SK-N-SH treated with all-trans-retinoic acid at 6 μM for 48 hours (cell line): Measurements from ENCODE around the gene EIF1B.

Experiments
- ATAC-seq: fragments of 200-7000 bp; cut with Tn5 transposase; 3 replicates; pipeline ENCODE4 v1.9.1; 2020; ENCODE audit warnings: mild to moderate bottlenecking, moderate library complexity
- ARNTL ChIP-seq: fragments of 450-650 bp; formaldehyde crosslinking; IDR thresholded peaks from 2 replicates; pipeline ENCODE4 v1.5.0; 2020; ENCODE audit warnings: low read depth, mild to moderate bottlenecking, moderate library complexity, borderline replicate concordance
- BACH2 ChIP-seq: fragments of 250-450 bp; sonication (Bioruptor Pico); IDR thresholded peaks from 2 replicates; pipeline ENCODE4 v1.9.0; 2021; ENCODE audit warnings: mild to moderate bottlenecking, borderline replicate concordance
- CREB5 ChIP-seq: fragments of 250-450 bp; sonication (Bioruptor Pico); IDR thresholded peaks from 2 replicates; pipeline ENCODE4 v1.5.1; 2020; ENCODE audit warnings: low read depth, mild to moderate bottlenecking, moderate library complexity
- CSDC2 ChIP-seq: fragments of 250-450 bp; sonication (Bioruptor Pico); IDR thresholded peaks from 2 replicates; pipeline ENCODE4 v1.5.0; 2020; ENCODE audit warnings: mild to moderate bottlenecking, moderate library complexity
- CSRNP3 ChIP-seq: fragments of 250-450 bp; sonication (Bioruptor Pico); IDR thresholded peaks from 2 replicates; pipeline ENCODE4 v1.5.1; 2021; ENCODE audit warnings: mild to moderate bottlenecking, moderate library complexity
- ESRRG ChIP-seq: fragments of 250-450 bp; sonication (Bioruptor Pico); IDR thresholded peaks from 2 replicates; pipeline ENCODE4 v1.6.1; 2021; ENCODE audit warnings: mild to moderate bottlenecking
- GLIS3 ChIP-seq: fragments of 250-450 bp; sonication (Bioruptor Pico); IDR thresholded peaks from 2 replicates; pipeline ENCODE4 v1.5.0; 2020; ENCODE audit warnings: mild to moderate bottlenecking, moderate library complexity
- ISL1 ChIP-seq: fragments of 250-450 bp; sonication (Bioruptor Pico); IDR thresholded peaks from 2 replicates; pipeline ENCODE4 v2.1.2; 2022; ENCODE audit warnings: mild to moderate bottlenecking, moderate library complexity
- OSR1 ChIP-seq: fragments of 250-450 bp; sonication (Bioruptor Pico); IDR thresholded peaks from 2 replicates; pipeline ENCODE4 v1.8.0; 2022; ENCODE audit warnings: moderate library complexity, mild to moderate bottlenecking, inconsistent platforms
- PATZ1 ChIP-seq: fragments of 250-450 bp; sonication (Bioruptor Pico); IDR thresholded peaks from 2 replicates; pipeline ENCODE4 v1.8.0; 2020; ENCODE audit warnings: mild to moderate bottlenecking, moderate library complexity, borderline replicate concordance
- POU6F1 ChIP-seq: fragments of 250-450 bp; sonication (Bioruptor Pico); IDR thresholded peaks from 2 replicates; pipeline ENCODE4 v1.8.0; 2021; ENCODE audit warnings: low read depth, mild to moderate bottlenecking, moderate library complexity, borderline replicate concordance
- PPARA ChIP-seq: fragments of 250-450 bp; sonication (Bioruptor Pico); IDR thresholded peaks from 2 replicates; pipeline ENCODE4 v1.5.0; 2020; ENCODE audit warnings: mild to moderate bottlenecking, borderline replicate concordance
- RARB ChIP-seq: fragments of 250-450 bp; sonication (Bioruptor Pico); IDR thresholded peaks from 2 replicates; pipeline ENCODE4 v1.8.0; 2021; ENCODE audit warnings: mild to moderate bottlenecking, moderate library complexity
- SNAI2 ChIP-seq: fragments of 250-450 bp; sonication (Bioruptor Pico); IDR thresholded peaks from 2 replicates; pipeline ENCODE4 v1.5.0; 2020; ENCODE audit warnings: mild to moderate bottlenecking, moderate library complexity
- TCF4 ChIP-seq: fragments of 250-450 bp; sonication (Bioruptor Pico); IDR thresholded peaks from 2 replicates; pipeline ENCODE4 v1.8.0; 2021; ENCODE audit warnings: mild to moderate bottlenecking, moderate library complexity, borderline replicate concordance
- TOX ChIP-seq: fragments of 250-450 bp; sonication (Bioruptor Pico); IDR thresholded peaks from 2 replicates; pipeline ENCODE4 v1.8.0; 2021; ENCODE audit warnings: mild to moderate bottlenecking, moderate library complexity, borderline replicate concordance
- TSHZ2 ChIP-seq: fragments of 250-450 bp; sonication (Bioruptor Pico); IDR thresholded peaks from 2 replicates; pipeline ENCODE4 v1.5.0; 2020; ENCODE audit warnings: mild to moderate bottlenecking, moderate library complexity
- ZC3H10 ChIP-seq: fragments of 250-450 bp; sonication (Bioruptor Pico); IDR thresholded peaks from 2 replicates; pipeline ENCODE4 v1.5.1; 2021; ENCODE audit warnings: mild to moderate bottlenecking, moderate library complexity
- ZFP3 ChIP-seq: fragments of 250-450 bp; sonication (Bioruptor Pico); IDR thresholded peaks from 2 replicates; pipeline ENCODE4 v1.5.0; 2020; ENCODE audit warnings: mild to moderate bottlenecking, moderate library complexity
- ZFP30 ChIP-seq: fragments of 450-650 bp; formaldehyde crosslinking; IDR thresholded peaks from 2 replicates; pipeline ENCODE4 v1.5.0; 2022; ENCODE audit warnings: mild to moderate bottlenecking, moderate library complexity
- ZNF565 ChIP-seq: fragments of 450-650 bp; formaldehyde crosslinking; conservative IDR thresholded peaks from 2 replicates; pipeline ENCODE4 v1.5.0; 2020; ENCODE audit warnings: low read depth, mild to moderate bottlenecking, moderate library complexity
- ZNF70 ChIP-seq: fragments of 450-650 bp; formaldehyde crosslinking; IDR thresholded peaks from 2 replicates; pipeline ENCODE4 v1.5.0; 2020; ENCODE audit warnings: mild to moderate bottlenecking, moderate library complexity
- ZNF8 ChIP-seq: fragments of 450-650 bp; formaldehyde crosslinking; IDR thresholded peaks from 2 replicates; pipeline ENCODE4 v1.5.0; 2020; ENCODE audit warnings: mild to moderate bottlenecking, moderate library complexity

Gene EIF1B

GRCh38 chr3:40339871-40340270 lies 30.4 kb downstream of the EIF1B start:
- no peak for TF ChIP-seq ZNF70
- TF ChIP-seq PATZ1 (CRISPR knock-in tag): no peak
- TF ChIP-seq TOX (CRISPR knock-in tag): no peak
- TF ChIP-seq CSDC2 (CRISPR knock-in tag): no peak
- TF ChIP-seq BACH2 (CRISPR knock-in tag): no peak
- no peak for TF ChIP-seq OSR1 (CRISPR knock-in tag)
- no peak for TF ChIP-seq CSRNP3 (CRISPR knock-in tag)
- no peak for TF ChIP-seq ZNF565
- no peak for TF ChIP-seq TSHZ2
- no peak for TF ChIP-seq ISL1
- TF ChIP-seq SNAI2 (CRISPR knock-in tag): no peak
- no peak for TF ChIP-seq POU6F1
- no peak for TF ChIP-seq ZC3H10 (CRISPR knock-in tag)
- no peak for TF ChIP-seq ZFP30 (CRISPR knock-in tag)
- TF ChIP-seq ARNTL (CRISPR knock-in tag): no peak
- ATAC-seq: no peak

- ATAC-seq: no peak; the same call in 2 of the 3 replicates
- no peak for TF ChIP-seq ZNF8 (CRISPR knock-in tag)
- TF ChIP-seq CREB5 (CRISPR knock-in tag): no peak
- no peak for TF ChIP-seq TCF4 (CRISPR knock-in tag)
- TF ChIP-seq SNAI2 (CRISPR knock-in tag): no peak
- no peak for TF ChIP-seq ESRRG
- no peak for TF ChIP-seq BACH2 (CRISPR knock-in tag)
- TF ChIP-seq ARNTL (CRISPR knock-in tag): no peak
Observed at GRCh38 chr3:40340541-40341170, 31.1 kb downstream of the EIF1B start.

GRCh38 chr3:40341671-40342070 lies 32.2 kb downstream of the EIF1B start:
- peak; percentile 58; the same call in 2 of the 3 replicates for ATAC-seq
- TF ChIP-seq CSDC2 (CRISPR knock-in tag) (no peak), ISL1 (peak; percentile 94), SNAI2 (CRISPR knock-in tag) (peak; percentile 91), ZFP3 (CRISPR knock-in tag) (peak; percentile 54; the same call in 1 of the 2 replicates), PPARA (CRISPR knock-in tag) (no peak; the same call in 1 of the 2 replicates), ZFP30 (CRISPR knock-in tag) (peak; percentile 37; the same call in 1 of the 2 replicates), ZNF70 (peak; percentile 56; the same call in 1 of the 2 replicates), OSR1 (CRISPR knock-in tag) (no peak), BACH2 (CRISPR knock-in tag) (0 out of 2 replicates have a peak, but pooled peaks have one; percentile 10), ESRRG (no peak; the same call in 1 of the 2 replicates), GLIS3 (CRISPR knock-in tag) (peak; percentile 39; the same call in 1 of the 2 replicates), CSRNP3 (CRISPR knock-in tag) (peak; percentile 79; the same call in 1 of the 2 replicates), ZNF565 (0 out of 2 replicates have a peak, but pooled peaks have one; percentile 68), RARB (CRISPR knock-in tag) (no peak), ZC3H10 (CRISPR knock-in tag) (no peak), TCF4 (CRISPR knock-in tag) (peak; percentile 86), POU6F1 (no peak; the same call in 1 of the 2 replicates)
